B cell (primary cell): ENCODE measurements around the gene PLEKHN1. TPM values are rescaled to one million over a fixed set of nuclear protein-coding genes. Genes with fewer than 3 reads are reported as not detected.
A peak's percentile ranks its signal among the peaks of the same experiment; 100 is the strongest.

Experiments
- ATAC-seq: fragments of 200-7000 bp; cut with Tn5 transposase; one replicate; pipeline ENCODE4 v1.10.0; 2021; ENCODE audit warnings: low read depth, mild to moderate bottlenecking, moderate number of reproducible peaks, moderate library complexity
- CTCF ChIA-PET: fragments of 350-600 bp; sonication (Branson Sonifier 250); formaldehyde crosslinking; loops from one replicate; lab custom pipeline; 2021; ENCODE audit warnings: antibody characterized with exemption, inconsistent platforms; lab: Charles Lee
- POLR2A ChIA-PET: fragments of 350-600 bp; sonication (Branson Sonifier 250); formaldehyde crosslinking; loops from one replicate; lab custom pipeline; 2021; ENCODE audit warnings: antibody characterized with exemption; lab: Charles Lee
- DNase-seq: peaks from one replicate; pipeline ENCODE4 v3.0.0; 2013
- H2AFZ ChIP-seq: 2 replicates; pipeline ENCODE4 v1.6.1; 2012; ENCODE audit warnings: mild to moderate bottlenecking, low read depth, low read length; ENCODE audit not compliant: insufficient read depth, poor library complexity, severe bottlenecking
- H3K27ac ChIP-seq, 2 donors: 1 replicate in 1 of 2; 2 replicates in 1 of 2; pipeline ENCODE4 v1.5.1; 2012 to 2013; ENCODE audit warnings: low read length in 2 of 2, mild to moderate bottlenecking in 2 of 2, moderate library complexity in 1 of 2
- H3K27me3 ChIP-seq, 4 experiments: fragments of 200-600 bp in 1 of 4; sonication (generic) in 1 of 4; replicated peaks in 1 of 4; 1 replicate in 2 of 4; 2 replicates in 2 of 4; pipeline versions ENCODE4 v1.6.1 to v1.7.0; 2013 to 2016; ENCODE audit warnings: low read length in 3 of 4, mild to moderate bottlenecking in 2 of 4, mixed read lengths in 1 of 4, moderate library complexity in 1 of 4; ENCODE audit not compliant: insufficient read depth in 4 of 4, control insufficient read depth in 3 of 4; ENCODE audit errors: control extremely low read depth in 1 of 4
- H3K36me3 ChIP-seq, 2 experiments: replicated peaks in 1 of 2; 1 replicate in 1 of 2; 2 replicates in 1 of 2; pipeline versions ENCODE4 v1.6.1 to v1.7.1; 2013; ENCODE audit warnings: low read length in 1 of 2; ENCODE audit not compliant: insufficient read depth in 2 of 2, control insufficient read depth in 1 of 2; ENCODE audit errors: control extremely low read depth in 1 of 2, extremely low read depth in 1 of 2
- H3K4me1 ChIP-seq, 2 donors: fragments of 200-600 bp in 1 of 2; sonication (generic) in 1 of 2; 1 replicate in 1 of 2; 2 replicates in 1 of 2; pipeline versions ENCODE4 v1.5.1 to v1.6.1; 2013 to 2017; ENCODE audit warnings: low read length in 2 of 2; ENCODE audit not compliant: control insufficient read depth in 2 of 2, insufficient read depth in 2 of 2
- H3K4me2 ChIP-seq: replicated peaks from 2 replicates; pipeline ENCODE3; 2012; ENCODE audit warnings: mild to moderate bottlenecking, low read depth, low read length; ENCODE audit not compliant: poor library complexity, severe bottlenecking
- H3K4me3 ChIP-seq, 5 experiments: fragments of 200-600 bp in 1 of 5; sonication (generic) in 1 of 5; 1 replicate in 3 of 5; 2 replicates in 2 of 5; pipeline versions ENCODE4 v1.5.1 to v1.7.0; 2011 to 2016; ENCODE audit warnings: low read length in 4 of 5, mild to moderate bottlenecking in 4 of 5, low read depth in 2 of 5, control low read depth in 1 of 5, moderate library complexity in 1 of 5; ENCODE audit not compliant: insufficient read depth in 1 of 5; ENCODE audit errors: control extremely low read depth in 1 of 5, extremely low read depth in 1 of 5
- H3K79me2 ChIP-seq: fragments of 200-600 bp; sonication (generic); one replicate; pipeline ENCODE4 v1.6.0; 2016; ENCODE audit warnings: low read length; ENCODE audit not compliant: control insufficient read depth, insufficient read depth
- H3K9ac ChIP-seq: fragments of 200-600 bp; sonication (generic); 2 replicates; pipeline ENCODE4 v1.6.1; 2017; ENCODE audit warnings: mild to moderate bottlenecking, low read length, moderate library complexity
- H3K9me3 ChIP-seq, 3 donors: one replicate each; pipeline versions ENCODE4 v1.6.1 to v1.7.1; 2013; ENCODE audit warnings: low read length in 2 of 3; ENCODE audit not compliant: control insufficient read depth in 2 of 3, insufficient read depth in 1 of 3; ENCODE audit errors: control extremely low read depth in 1 of 3
- H4K20me1 ChIP-seq: 2 replicates; pipeline ENCODE4 v1.6.0; 2012; ENCODE audit warnings: mild to moderate bottlenecking, low read length; ENCODE audit not compliant: insufficient read depth, control insufficient read depth, poor library complexity, severe bottlenecking
- H3K27ac Mint-ChIP-seq: one replicate; pipeline ENCODE4 v1.8.0; 2021; ENCODE audit warnings: mixed read lengths
- H3K27me3 Mint-ChIP-seq: one replicate; pipeline ENCODE4 v1.8.0; 2021; ENCODE audit warnings: mixed read lengths
- H3K4me1 Mint-ChIP-seq: one replicate; pipeline ENCODE4 v1.8.0; 2021; ENCODE audit warnings: mixed read lengths
- H3K4me3 Mint-ChIP-seq: one replicate; pipeline ENCODE4 v1.8.0; 2021; ENCODE audit warnings: mixed read lengths
- H3K9me3 Mint-ChIP-seq: one replicate; pipeline ENCODE4 v1.8.0; 2022; ENCODE audit warnings: mixed read lengths; ENCODE audit not compliant: insufficient read depth
- CTCF ChIP-seq: fragments of 200-600 bp; IDR thresholded peaks from one replicate; pipeline ENCODE4 v1.8.0; 2022; ENCODE audit warnings: antibody characterized with exemption, mild to moderate bottlenecking
- EZH2 ChIP-seq: IDR thresholded peaks from 2 replicates; pipeline ENCODE4 v1.6.1; 2012; ENCODE audit warnings: borderline replicate concordance, low read depth, mild to moderate bottlenecking, moderate library complexity, low read length; ENCODE audit not compliant: insufficient read depth, poor library complexity, severe bottlenecking
- WGBS: methylation state at CpG from one replicate; pipeline ENCODE4 v1.1.5; 2013; ENCODE audit warnings: missing lambda C conversion rate; ENCODE audit not compliant: insufficient coverage; 5-methylcytosine and 5-hydroxymethylcytosine counted together
- intact Hi-C: fragments of 100-400 bp; cut with micrococcal nuclease; formaldehyde crosslinking; loops from one replicate; pipeline ENCODE4 v1.10.0; 2022
- polyA plus RNA-seq: library from polyadenylated mRNA; depleted of rRNA; stranded (reverse); fragments of >200 nt; gene quantifications from 2 replicates; pipeline ENCODE4 v1.2.3, GENCODE V29; 2012
- total RNA-seq, 2 donors: library from RNA; stranded (reverse); fragments of 120-200 nt in 1 of 2; gene quantifications; 1 replicate in 1 of 2; 2 replicates in 1 of 2; pipeline versions ENCODE4 v1.2.3 to v1.2.4, GENCODE V29; 2013 to 2022

The PLEKHN1 gene
- total and polyA plus RNA-seq, 2 donors (not counting 1 experiment from before 2014, with no cell fraction given), result 0.36 to 1.1 TPM

GRCh38 chr1:998995-999724 is 32.9 kb downstream of the PLEKHN1 start:
- POLR2A ChIA-PET, result no interaction called here
- ATAC-seq, result no peak
- peaks cover 0 to 26% (median 0%) of the 10 kb centered on the region in 3 donors for H3K9me3 ChIP-seq
- DNase-seq, result peak; percentile 75
- TF ChIP-seq EZH2 (peak; percentile 76), CTCF (no peak)
- H3K27me3 ChIP-seq, result peaks cover 0 to 71% (median 36%) of the 10 kb centered on the region in 4 experiments
- H3K79me2 ChIP-seq, result no peaks in the 10 kb centered on the region
- H3K4me3 Mint-ChIP-seq, result peak overlapping the region; percentile 66
- H3K9ac ChIP-seq, result peak overlapping the region; percentile 70
- H3K4me1 ChIP-seq, result peaks cover 33 to 44% of the 10 kb centered on the region in 2 donors
- WGBS, result 2% methylated on average over 86 of the region's 86 CpGs
- H3K27ac ChIP-seq, result no peak overlapping the region
- peaks cover 16% of the 10 kb centered on the region for H3K4me1 Mint-ChIP-seq
- no peak overlapping the region for H2AFZ ChIP-seq
- CTCF ChIA-PET, result interaction anchor here (1.0 kb wide), 1 partner anchor 14 kb away, joined by 4 read pairs; no protein-coding TSS in a partner anchor
- H3K4me2 ChIP-seq, result peak overlapping the region; percentile 99
- no peaks in the 10 kb centered on the region for H3K36me3 ChIP-seq
- H3K27me3 Mint-ChIP-seq, result peaks cover 24% of the 10 kb centered on the region
- no peaks in the 10 kb centered on the region for H4K20me1 ChIP-seq
- intact Hi-C loops, result no loop called here
- peak overlapping the region in 3 of 5 experiments; percentile 33 to 60 (median 33) for H3K4me3 ChIP-seq
- no peaks in the 10 kb centered on the region for H3K9me3 Mint-ChIP-seq
- no peak overlapping the region for H3K27ac Mint-ChIP-seq
